Muscle layer of duodenum (tissue), 2 donors: ENCODE results near the gene DPF3.

Experiments used
- H3K27ac ChIP-seq: one replicate; pipeline ENCODE4 v1.7.0; 2013; ENCODE audit warnings: mild to moderate bottlenecking, low read length
- H3K27me3 ChIP-seq: one replicate; pipeline ENCODE4 v1.7.0; 2013; ENCODE audit warnings: low read depth, mild to moderate bottlenecking, control low read depth, low read length
- H3K36me3 ChIP-seq, 2 donors: one replicate each; pipeline ENCODE4 v1.7.0; 2013; ENCODE audit warnings: low read length in 2 of 2, control low read depth in 1 of 2, mild to moderate bottlenecking in 1 of 2; ENCODE audit not compliant: insufficient read depth in 2 of 2, control insufficient read depth in 1 of 2
- H3K4me1 ChIP-seq, 2 donors: one replicate each; pipeline ENCODE4 v1.7.0; 2013; ENCODE audit warnings: low read length in 2 of 2, mild to moderate bottlenecking in 2 of 2, control low read depth in 1 of 2, moderate library complexity in 1 of 2; ENCODE audit not compliant: insufficient read depth in 2 of 2, control insufficient read depth in 1 of 2
- H3K4me3 ChIP-seq, 2 donors: one replicate each; pipeline ENCODE4 v1.7.0; 2013; ENCODE audit warnings: low read length in 2 of 2, low read depth in 1 of 2, mild to moderate bottlenecking in 1 of 2
- H3K9me3 ChIP-seq, 2 donors: one replicate each; pipeline ENCODE4 v1.7.0; 2013; ENCODE audit warnings: low read length in 2 of 2, control low read depth in 1 of 2, mild to moderate bottlenecking in 1 of 2; ENCODE audit not compliant: control insufficient read depth in 1 of 2
- donor health status: healthy.

DPF3 gene

DNA sequence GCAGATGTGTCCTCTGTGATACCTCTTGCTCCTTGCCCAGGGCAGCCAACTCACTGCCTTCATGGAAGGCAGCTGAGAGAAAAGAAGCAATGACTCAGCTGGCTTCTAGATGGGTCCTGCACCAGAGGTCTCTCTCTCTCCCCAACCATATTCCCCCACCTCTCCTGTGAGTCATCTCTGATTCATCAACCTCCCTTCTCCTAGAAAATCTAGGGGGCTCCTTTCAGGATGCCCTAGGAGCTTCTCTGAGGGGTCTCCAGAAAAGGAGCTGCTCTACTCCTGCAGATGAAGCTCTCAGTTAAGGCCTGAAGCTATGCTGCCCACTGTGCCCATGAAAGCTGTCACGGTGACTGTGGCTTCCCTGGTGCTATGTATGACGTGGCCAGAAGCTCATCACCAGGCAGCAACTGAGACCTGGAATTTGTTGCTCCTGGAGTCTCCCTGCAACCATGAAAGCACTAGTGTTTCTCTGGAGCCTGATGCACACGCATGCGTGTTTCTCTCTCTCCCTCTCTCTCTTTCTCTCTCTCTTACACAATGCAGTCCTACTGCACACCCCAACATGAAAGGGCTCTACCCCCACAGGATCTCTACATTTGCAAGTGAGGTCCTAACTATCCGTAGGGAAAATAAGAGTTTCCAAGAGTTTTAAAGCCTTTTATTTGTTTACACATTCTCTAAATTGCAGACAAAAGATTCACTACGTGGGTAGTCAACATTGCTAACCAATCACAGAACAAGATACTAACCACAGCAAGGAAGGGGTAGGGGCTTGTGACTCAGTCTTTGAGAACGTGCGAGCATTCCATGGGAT, 285.3 kb downstream of the DPF3 start:
- no peaks in the 10 kb centered on the region for H3K27me3 ChIP-seq
- H3K4me3 ChIP-seq: no peak overlapping the region
- no peak overlapping the region for H3K27ac ChIP-seq
- H3K9me3 ChIP-seq: no peaks in the 10 kb centered on the region
- H3K36me3 ChIP-seq: no peaks in the 10 kb centered on the region
- H3K4me1 ChIP-seq: peaks cover 0 to 4% of the 10 kb centered on the region in 2 donors

DNA sequence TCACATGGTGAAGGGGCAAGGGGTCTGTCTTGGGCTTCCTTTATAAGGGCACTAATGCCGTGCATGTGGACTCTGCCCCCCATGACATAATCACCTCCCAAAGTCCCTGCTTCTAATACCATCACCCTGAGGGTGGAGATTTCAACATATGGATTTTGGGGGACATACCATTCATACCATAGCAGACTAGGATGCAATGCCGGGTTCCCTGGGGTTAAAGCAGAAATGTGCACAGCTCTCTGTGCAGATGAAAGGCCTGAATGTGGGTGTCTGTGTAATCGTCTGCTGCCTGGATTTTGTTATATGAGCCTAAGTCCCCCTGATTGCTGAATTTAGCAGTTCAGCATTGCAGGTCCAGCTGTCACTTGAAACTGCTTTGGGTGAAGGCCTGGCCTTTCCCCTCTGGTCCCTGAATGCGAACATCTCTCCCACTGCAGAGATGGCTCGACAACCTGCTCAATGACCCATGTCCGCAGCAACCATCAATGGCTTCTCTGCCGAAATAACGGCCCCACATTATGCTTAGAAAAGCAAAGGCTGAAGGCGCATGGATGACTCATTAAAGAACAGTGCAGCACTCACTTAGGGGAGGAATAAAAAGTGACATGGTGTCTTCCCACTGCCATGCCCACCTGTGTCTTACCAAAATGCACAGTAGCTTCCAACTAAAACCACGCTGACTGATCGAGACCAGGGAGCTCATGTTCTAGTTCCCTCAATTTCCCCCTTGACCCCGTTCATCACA, 286.3 kb downstream of the DPF3 start:
- Histone ChIP-seq H3K9me3 (no peaks in the 10 kb centered on the region), H3K36me3 (no peaks in the 10 kb centered on the region), H3K27me3 (no peaks in the 10 kb centered on the region), H3K27ac (no peak overlapping the region), H3K4me1 (no peaks in the 10 kb centered on the region), H3K4me3 (no peak overlapping the region)

- no peaks in the 10 kb centered on the region for H3K4me1 ChIP-seq
- no peaks in the 10 kb centered on the region for H3K36me3 ChIP-seq
- H3K27me3 ChIP-seq: no peaks in the 10 kb centered on the region
- no peaks in the 10 kb centered on the region for H3K9me3 ChIP-seq
- H3K4me3 ChIP-seq: no peak overlapping the region
- H3K27ac ChIP-seq: no peak overlapping the region
These were observed 287.0 kb downstream of the DPF3 start for GRCh38 chr14:72606879-72607278.

DNA sequence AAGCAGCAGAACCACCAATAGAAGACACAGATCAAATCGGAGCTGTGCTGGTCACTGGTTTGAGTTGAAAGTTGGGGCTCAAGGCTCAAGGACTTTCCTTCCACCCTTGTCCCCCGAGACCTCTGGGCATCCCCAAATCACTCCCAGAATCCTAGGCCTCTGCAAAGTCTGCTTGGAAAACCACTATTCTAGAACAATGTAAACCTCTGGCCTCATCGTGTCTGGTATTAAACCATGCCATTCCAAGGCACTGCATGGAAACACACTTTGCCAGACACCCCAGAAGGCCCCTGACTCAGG, 288.0 kb downstream of the DPF3 start:
- Histone ChIP-seq H3K36me3 (no peaks in the 10 kb centered on the region), H3K4me1 (no peaks in the 10 kb centered on the region), H3K9me3 (no peaks in the 10 kb centered on the region), H3K4me3 (no peak overlapping the region), H3K27ac (no peak overlapping the region), H3K27me3 (no peaks in the 10 kb centered on the region)

DNA sequence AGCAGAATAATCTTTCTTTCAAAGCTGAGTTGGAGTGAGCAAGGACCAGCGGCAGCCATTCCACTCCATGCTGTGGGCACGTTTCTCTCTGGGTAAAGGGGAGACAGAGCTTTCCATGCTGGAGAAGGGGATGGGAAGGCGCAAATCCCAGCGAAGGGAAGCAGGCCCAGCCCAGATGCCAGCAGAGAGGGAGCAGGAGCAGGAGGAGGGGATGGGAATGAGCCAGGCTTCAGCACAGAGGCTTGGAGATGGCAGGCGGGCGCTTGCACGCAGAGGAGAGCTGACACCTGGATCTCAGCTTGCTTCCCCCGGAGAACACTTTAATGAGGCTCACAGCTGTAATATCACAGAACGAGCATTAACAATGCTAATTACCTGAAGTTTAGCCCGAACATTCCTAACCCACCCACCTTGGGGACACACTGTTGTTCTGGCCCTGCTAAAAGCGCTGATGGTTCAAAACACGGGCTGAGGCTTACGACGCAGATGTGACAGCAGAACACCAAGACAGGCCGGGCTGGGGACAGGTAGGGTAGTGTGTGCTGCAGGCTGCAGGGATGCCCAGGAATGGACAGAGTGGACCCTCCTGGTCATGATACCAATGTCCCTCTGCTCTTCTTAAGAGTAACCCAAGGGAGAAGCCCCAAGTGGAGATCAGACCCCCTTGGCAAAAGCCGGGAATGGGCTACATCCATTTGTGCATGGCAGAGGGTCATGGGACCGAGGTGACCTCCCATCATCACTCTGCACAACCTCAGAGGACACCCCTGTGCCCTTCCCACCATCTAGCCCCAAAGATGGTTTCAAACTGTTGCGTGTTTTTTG, 288.6 kb downstream of the DPF3 start:
- Histone ChIP-seq H3K36me3 (no peaks in the 10 kb centered on the region), H3K27me3 (no peaks in the 10 kb centered on the region), H3K9me3 (no peaks in the 10 kb centered on the region), H3K4me3 (no peak overlapping the region), H3K4me1 (no peaks in the 10 kb centered on the region), H3K27ac (no peak overlapping the region)

GRCh38 chr14:72604133-72604532, 289.8 kb downstream of the DPF3 start:
- Histone ChIP-seq H3K9me3 (no peaks in the 10 kb centered on the region), H3K4me3 (no peak overlapping the region), H3K27ac (no peak overlapping the region), H3K27me3 (no peaks in the 10 kb centered on the region), H3K36me3 (no peaks in the 10 kb centered on the region), H3K4me1 (no peaks in the 10 kb centered on the region)

- H3K27me3 ChIP-seq: no peaks in the 10 kb centered on the region
- no peaks in the 10 kb centered on the region for H3K36me3 ChIP-seq
- no peaks in the 10 kb centered on the region for H3K9me3 ChIP-seq
- no peak overlapping the region for H3K27ac ChIP-seq
- no peaks in the 10 kb centered on the region for H3K4me1 ChIP-seq
- no peak overlapping the region for H3K4me3 ChIP-seq
These were observed 290.3 kb downstream of the DPF3 start for GRCh38 chr14:72603639-72604038.

DNA sequence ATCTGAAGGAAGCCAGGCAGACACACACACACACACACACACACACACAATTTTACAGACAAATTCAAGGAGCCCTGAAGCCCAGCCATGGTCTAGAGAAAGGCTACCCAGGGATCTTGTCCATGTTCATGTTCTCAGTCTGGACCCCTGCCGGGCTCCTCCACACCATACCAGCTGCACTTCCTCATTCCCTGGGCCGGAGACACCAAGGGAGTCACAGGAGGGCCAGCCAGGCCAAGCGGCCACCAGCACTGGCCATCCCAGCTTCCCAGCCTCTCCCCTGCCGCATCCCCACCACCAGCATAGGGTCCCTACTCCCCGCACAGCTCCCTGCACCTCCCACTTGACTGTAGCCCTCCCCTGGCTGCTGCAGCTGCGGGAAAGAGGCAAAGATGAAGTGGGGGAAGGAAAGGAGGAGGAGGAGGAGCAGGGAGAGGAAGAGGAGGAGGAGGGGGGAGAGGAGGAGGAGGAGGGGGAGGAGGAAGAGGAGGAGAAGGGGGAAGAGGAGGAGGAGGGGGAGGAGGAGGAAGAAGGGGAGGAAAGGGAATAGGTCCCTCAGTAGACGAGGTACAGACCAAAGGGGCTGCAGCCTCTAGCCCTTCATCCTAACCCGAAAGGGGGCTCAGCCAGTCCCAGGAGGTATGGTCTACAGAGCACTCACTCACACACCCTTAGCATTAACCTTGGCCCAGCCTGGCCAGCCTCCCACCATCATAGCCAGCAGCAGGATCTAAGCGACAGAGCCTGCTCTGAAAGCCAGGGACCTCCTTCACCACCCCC, 293.2 kb downstream of the DPF3 start:
- H3K4me3 ChIP-seq: no peak overlapping the region

DNA sequence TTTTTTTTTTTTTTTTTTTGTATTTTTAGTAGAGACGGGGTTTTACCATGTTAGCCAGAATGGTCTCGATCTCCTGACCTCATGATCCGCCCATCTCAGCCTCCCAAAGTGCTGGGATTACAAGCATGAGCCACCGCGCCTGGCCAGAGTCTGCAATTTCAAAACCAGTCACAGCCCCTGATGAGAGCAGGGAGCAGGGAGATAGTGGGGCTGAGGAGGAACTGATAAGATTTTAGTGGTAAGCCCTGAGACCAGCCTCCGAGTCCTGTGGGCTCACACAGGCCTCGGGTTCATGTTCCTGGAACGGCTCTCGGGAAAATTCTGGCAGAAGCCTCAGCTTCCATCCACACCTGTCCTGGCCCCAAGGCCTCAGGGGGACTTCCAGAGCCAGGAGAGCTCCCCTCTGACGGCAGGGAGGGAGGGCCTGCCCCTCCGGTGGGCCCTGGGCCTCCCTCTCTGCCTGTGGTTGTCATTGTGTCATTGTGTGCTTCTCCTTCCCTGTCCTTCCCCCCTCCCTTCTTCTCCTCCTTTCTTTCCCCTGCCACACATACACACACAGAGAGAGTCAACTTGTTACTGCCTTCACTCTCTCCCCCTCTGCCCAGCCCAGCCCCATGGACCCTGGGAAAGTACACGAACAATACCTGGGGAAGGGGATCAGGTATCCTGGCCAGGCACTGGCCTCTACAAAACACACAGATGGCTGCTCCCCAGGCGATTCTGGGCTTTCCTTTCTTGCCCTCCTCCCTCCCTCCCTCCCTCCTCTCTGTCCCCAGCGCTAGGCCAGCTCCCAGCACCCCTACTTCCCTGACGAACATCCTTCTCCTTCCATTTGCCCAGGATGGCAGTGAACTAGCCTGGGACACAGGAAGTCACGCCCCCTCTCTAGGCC, 294.1 kb downstream of the DPF3 start:
- no peaks in the 10 kb centered on the region for H3K27me3 ChIP-seq

More for the DNA sequence above, 293.2 kb downstream of the DPF3 start:
- Histone ChIP-seq H3K27me3 (no peaks in the 10 kb centered on the region), H3K4me1 (no peaks in the 10 kb centered on the region), H3K36me3 (no peaks in the 10 kb centered on the region), H3K27ac (no peak overlapping the region), H3K9me3 (no peaks in the 10 kb centered on the region)

GRCh38 chr14:72598306-72598705, 295.6 kb downstream of the DPF3 start:
- Histone ChIP-seq H3K4me3 (no peak overlapping the region), H3K27me3 (no peaks in the 10 kb centered on the region), H3K9me3 (no peaks in the 10 kb centered on the region), H3K27ac (no peak overlapping the region), H3K36me3 (no peaks in the 10 kb centered on the region), H3K4me1 (no peaks in the 10 kb centered on the region)

More for the DNA sequence above, 294.1 kb downstream of the DPF3 start:
- Histone ChIP-seq H3K9me3 (no peaks in the 10 kb centered on the region), H3K36me3 (no peaks in the 10 kb centered on the region), H3K4me3 (no peak overlapping the region), H3K27ac (no peak overlapping the region), H3K4me1 (no peaks in the 10 kb centered on the region)
